SK-N-SH treated with all-trans-retinoic acid at 6 μM for 48 hours (cell line): ENCODE data around the gene RAPGEF1.

Source experiments
- ATAC-seq: fragments of 200-7000 bp; cut with Tn5 transposase; 3 replicates; pipeline ENCODE4 v1.9.1; 2020; ENCODE audit warnings: mild to moderate bottlenecking, moderate library complexity
- ARNTL ChIP-seq: fragments of 450-650 bp; formaldehyde crosslinking; IDR thresholded peaks from 2 replicates; pipeline ENCODE4 v1.5.0; 2020; ENCODE audit warnings: low read depth, mild to moderate bottlenecking, moderate library complexity, borderline replicate concordance
- BACH2 ChIP-seq: fragments of 250-450 bp; sonication (Bioruptor Pico); IDR thresholded peaks from 2 replicates; pipeline ENCODE4 v1.9.0; 2021; ENCODE audit warnings: mild to moderate bottlenecking, borderline replicate concordance
- CREB5 ChIP-seq: fragments of 250-450 bp; sonication (Bioruptor Pico); IDR thresholded peaks from 2 replicates; pipeline ENCODE4 v1.5.1; 2020; ENCODE audit warnings: low read depth, mild to moderate bottlenecking, moderate library complexity
- CSDC2 ChIP-seq: fragments of 250-450 bp; sonication (Bioruptor Pico); IDR thresholded peaks from 2 replicates; pipeline ENCODE4 v1.5.0; 2020; ENCODE audit warnings: mild to moderate bottlenecking, moderate library complexity
- CSRNP3 ChIP-seq: fragments of 250-450 bp; sonication (Bioruptor Pico); IDR thresholded peaks from 2 replicates; pipeline ENCODE4 v1.5.1; 2021; ENCODE audit warnings: mild to moderate bottlenecking, moderate library complexity
- ESRRG ChIP-seq: fragments of 250-450 bp; sonication (Bioruptor Pico); IDR thresholded peaks from 2 replicates; pipeline ENCODE4 v1.6.1; 2021; ENCODE audit warnings: mild to moderate bottlenecking
- GLIS3 ChIP-seq: fragments of 250-450 bp; sonication (Bioruptor Pico); IDR thresholded peaks from 2 replicates; pipeline ENCODE4 v1.5.0; 2020; ENCODE audit warnings: mild to moderate bottlenecking, moderate library complexity
- ISL1 ChIP-seq: fragments of 250-450 bp; sonication (Bioruptor Pico); IDR thresholded peaks from 2 replicates; pipeline ENCODE4 v2.1.2; 2022; ENCODE audit warnings: mild to moderate bottlenecking, moderate library complexity
- OSR1 ChIP-seq: fragments of 250-450 bp; sonication (Bioruptor Pico); IDR thresholded peaks from 2 replicates; pipeline ENCODE4 v1.8.0; 2022; ENCODE audit warnings: moderate library complexity, mild to moderate bottlenecking, inconsistent platforms
- PATZ1 ChIP-seq: fragments of 250-450 bp; sonication (Bioruptor Pico); IDR thresholded peaks from 2 replicates; pipeline ENCODE4 v1.8.0; 2020; ENCODE audit warnings: mild to moderate bottlenecking, moderate library complexity, borderline replicate concordance
- POU6F1 ChIP-seq: fragments of 250-450 bp; sonication (Bioruptor Pico); IDR thresholded peaks from 2 replicates; pipeline ENCODE4 v1.8.0; 2021; ENCODE audit warnings: low read depth, mild to moderate bottlenecking, moderate library complexity, borderline replicate concordance
- PPARA ChIP-seq: fragments of 250-450 bp; sonication (Bioruptor Pico); IDR thresholded peaks from 2 replicates; pipeline ENCODE4 v1.5.0; 2020; ENCODE audit warnings: mild to moderate bottlenecking, borderline replicate concordance
- RARB ChIP-seq: fragments of 250-450 bp; sonication (Bioruptor Pico); IDR thresholded peaks from 2 replicates; pipeline ENCODE4 v1.8.0; 2021; ENCODE audit warnings: mild to moderate bottlenecking, moderate library complexity
- TCF4 ChIP-seq: fragments of 250-450 bp; sonication (Bioruptor Pico); IDR thresholded peaks from 2 replicates; pipeline ENCODE4 v1.8.0; 2021; ENCODE audit warnings: mild to moderate bottlenecking, moderate library complexity, borderline replicate concordance
- TOX ChIP-seq: fragments of 250-450 bp; sonication (Bioruptor Pico); IDR thresholded peaks from 2 replicates; pipeline ENCODE4 v1.8.0; 2021; ENCODE audit warnings: mild to moderate bottlenecking, moderate library complexity, borderline replicate concordance
- TSHZ2 ChIP-seq: fragments of 250-450 bp; sonication (Bioruptor Pico); IDR thresholded peaks from 2 replicates; pipeline ENCODE4 v1.5.0; 2020; ENCODE audit warnings: mild to moderate bottlenecking, moderate library complexity
- ZC3H10 ChIP-seq: fragments of 250-450 bp; sonication (Bioruptor Pico); IDR thresholded peaks from 2 replicates; pipeline ENCODE4 v1.5.1; 2021; ENCODE audit warnings: mild to moderate bottlenecking, moderate library complexity
- ZFP3 ChIP-seq: fragments of 250-450 bp; sonication (Bioruptor Pico); IDR thresholded peaks from 2 replicates; pipeline ENCODE4 v1.5.0; 2020; ENCODE audit warnings: mild to moderate bottlenecking, moderate library complexity
- ZFP30 ChIP-seq: fragments of 450-650 bp; formaldehyde crosslinking; IDR thresholded peaks from 2 replicates; pipeline ENCODE4 v1.5.0; 2022; ENCODE audit warnings: mild to moderate bottlenecking, moderate library complexity
- ZNF70 ChIP-seq: fragments of 450-650 bp; formaldehyde crosslinking; IDR thresholded peaks from 2 replicates; pipeline ENCODE4 v1.5.0; 2020; ENCODE audit warnings: mild to moderate bottlenecking, moderate library complexity

Gene RAPGEF1

GRCh38 chr9:131734165-131734610, 5.7 kb downstream of the RAPGEF1 start:
- ATAC-seq, result peak; percentile 30
- TF ChIP-seq TCF4, result no peak
- TF ChIP-seq CSDC2 (CRISPR knock-in tag), result no peak
- TF ChIP-seq TOX (CRISPR knock-in tag), result no peak
- TF ChIP-seq POU6F1 (CRISPR knock-in tag), result no peak
- no peak for TF ChIP-seq ZFP3 (CRISPR knock-in tag)
- no peak for TF ChIP-seq CSRNP3 (CRISPR knock-in tag)
- no peak for TF ChIP-seq ZFP30 (CRISPR knock-in tag)
- no peak for TF ChIP-seq CREB5 (CRISPR knock-in tag)
- no peak for TF ChIP-seq ESRRG (CRISPR knock-in tag)
- TF ChIP-seq, all 23 proteins: peak for 0

GRCh38 chr9:131733541-131734061, 6.3 kb downstream of the RAPGEF1 start:
- peak; percentile 97 for ATAC-seq
- TF ChIP-seq ESRRG (CRISPR knock-in tag) (no peak), CSRNP3 (CRISPR knock-in tag) (no peak), ZC3H10 (CRISPR knock-in tag) (no peak), ISL1 (CRISPR knock-in tag) (peak; percentile 59), GLIS3 (CRISPR knock-in tag) (no peak), PATZ1 (CRISPR knock-in tag) (no peak), OSR1 (CRISPR knock-in tag) (no peak), TOX (CRISPR knock-in tag) (no peak), RARB (CRISPR knock-in tag) (no peak), BACH2 (CRISPR knock-in tag) (no peak), ZNF70 (CRISPR knock-in tag) (0 out of 2 replicates have a peak, but pooled peaks have one; percentile 46), ARNTL (CRISPR knock-in tag) (no peak)

- no peak for TF ChIP-seq TSHZ2 (CRISPR knock-in tag)
- TF ChIP-seq POU6F1 (CRISPR knock-in tag), result no peak
- no peak for TF ChIP-seq ISL1 (CRISPR knock-in tag)
- no peak for TF ChIP-seq TOX (CRISPR knock-in tag)
- no peak for TF ChIP-seq GLIS3 (CRISPR knock-in tag)
- no peak for TF ChIP-seq ARNTL (CRISPR knock-in tag)
- TF ChIP-seq ZFP30 (CRISPR knock-in tag), result no peak
- no peak for TF ChIP-seq OSR1 (CRISPR knock-in tag)
- no peak for TF ChIP-seq ZNF70 (CRISPR knock-in tag)
- TF ChIP-seq PPARA (CRISPR knock-in tag), result no peak
- TF ChIP-seq ESRRG (CRISPR knock-in tag), result no peak
- TF ChIP-seq, all 23 proteins: peak for 0
- no peak for ATAC-seq
Observed at GRCh38 chr9:131732636-131733289, 7.1 kb downstream of the RAPGEF1 start.
